GM19043 (cell line): Measurements from ENCODE around the gene TP53TG3D.
"Not testable (repeated sequence)": the region's sequence is repeated elsewhere in the genome, so short reads cannot be mapped to it uniquely, and the experiment has no call there.

Source experiments
- ATAC-seq: cut with Tn5 transposase; IDR thresholded peaks from one replicate; pipeline ENCODE4 v1.9.1; 2021; ENCODE audit warnings: low read depth; ENCODE audit not compliant: unreplicated experiment

The TP53TG3D gene, protein sequence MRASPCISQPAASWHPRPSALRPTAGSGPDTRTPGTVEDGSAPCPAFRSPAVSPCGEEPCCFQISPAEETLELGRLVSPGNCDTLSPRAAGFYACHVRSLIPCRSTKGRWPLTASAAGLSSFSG

DNA sequence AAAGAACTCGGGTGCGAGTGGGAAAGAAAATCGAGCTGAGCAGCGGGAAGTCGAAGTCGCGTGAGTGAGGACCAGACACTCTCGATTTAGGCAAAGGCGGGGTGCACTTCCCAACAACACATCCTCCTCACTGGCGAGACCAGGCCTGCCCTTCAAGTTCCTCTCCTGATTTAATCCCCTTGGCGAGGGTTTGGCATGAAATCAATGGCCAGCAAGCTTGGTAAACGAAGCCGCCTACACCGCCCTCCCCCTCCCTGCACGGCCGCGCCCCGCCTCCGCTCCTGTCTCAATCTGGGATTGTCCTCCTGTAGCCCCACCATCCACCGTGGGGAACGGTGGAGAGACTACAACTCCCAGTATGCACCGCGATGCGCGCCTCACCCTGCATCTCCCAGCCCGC is at the start of gene TP53TG3D:
Gene TP53TG3D (plus strand): TSS at position 301 of the 400 bp plus-strand sequence. CDS start 68 bp downstream, at position 369.
- ATAC-seq, result not testable (repeated sequence)

DNA sequence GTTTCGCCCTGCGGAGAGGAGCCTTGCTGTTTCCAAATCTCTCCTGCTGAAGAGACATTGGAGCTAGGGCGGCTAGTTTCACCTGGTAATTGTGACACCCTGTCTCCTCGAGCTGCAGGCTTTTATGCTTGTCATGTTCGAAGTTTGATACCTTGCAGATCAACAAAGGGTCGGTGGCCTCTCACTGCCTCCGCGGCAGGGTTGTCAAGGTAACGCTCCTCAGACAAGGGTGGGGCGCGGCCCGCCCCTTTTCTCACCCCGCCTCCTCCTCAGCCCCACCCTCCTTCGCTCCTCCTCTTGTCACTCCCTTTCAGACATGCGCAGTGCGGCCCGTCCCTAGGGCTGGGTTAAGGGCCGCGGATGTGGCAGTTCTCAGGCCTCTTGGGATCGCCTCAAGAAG is 421 bp downstream of the TP53TG3D start:
- not testable (repeated sequence) for ATAC-seq

DNA sequence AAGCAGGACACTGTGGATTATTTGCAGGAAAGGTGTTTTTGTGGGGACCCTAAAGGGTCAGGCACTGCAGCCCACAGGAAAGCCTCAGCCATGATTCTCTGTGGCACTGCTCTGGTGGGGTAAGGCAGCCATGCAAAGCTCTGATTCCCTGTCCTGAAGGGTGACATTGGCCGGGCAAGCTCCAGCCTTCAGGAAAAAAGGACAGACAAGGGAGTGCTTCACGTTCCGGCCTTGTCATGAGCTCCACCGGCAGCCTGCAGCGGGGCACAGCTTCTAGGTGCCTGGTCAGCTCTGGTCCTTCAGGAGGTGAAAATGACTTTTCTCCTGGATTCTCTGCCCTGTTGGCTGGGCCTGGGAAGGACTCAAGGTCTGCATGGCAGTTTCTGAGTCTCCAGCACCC is 8.4 kb downstream of the TP53TG3D start:
- not testable (repeated sequence) for ATAC-seq

DNA sequence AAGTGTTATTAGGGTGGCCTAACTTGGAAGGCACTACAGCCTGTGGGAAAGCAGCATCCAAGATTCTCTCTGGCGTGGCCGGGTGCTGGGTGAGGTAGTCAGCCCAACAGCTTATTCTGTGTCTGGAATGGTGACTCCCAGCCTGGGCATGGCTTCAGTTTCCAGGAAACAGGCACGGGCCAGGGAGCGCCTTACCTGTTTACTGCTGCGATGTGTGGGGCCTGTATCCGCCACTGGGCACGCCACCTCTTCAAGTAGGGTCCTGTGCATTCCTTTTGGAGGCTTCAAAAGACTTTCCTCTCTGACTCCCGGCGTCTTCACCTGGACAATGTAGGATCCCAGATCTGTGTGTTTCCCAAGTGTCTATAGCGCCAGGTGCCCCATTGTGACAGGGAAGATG is 10.5 kb downstream of the TP53TG3D start:
- ATAC-seq, result not testable (repeated sequence)

DNA sequence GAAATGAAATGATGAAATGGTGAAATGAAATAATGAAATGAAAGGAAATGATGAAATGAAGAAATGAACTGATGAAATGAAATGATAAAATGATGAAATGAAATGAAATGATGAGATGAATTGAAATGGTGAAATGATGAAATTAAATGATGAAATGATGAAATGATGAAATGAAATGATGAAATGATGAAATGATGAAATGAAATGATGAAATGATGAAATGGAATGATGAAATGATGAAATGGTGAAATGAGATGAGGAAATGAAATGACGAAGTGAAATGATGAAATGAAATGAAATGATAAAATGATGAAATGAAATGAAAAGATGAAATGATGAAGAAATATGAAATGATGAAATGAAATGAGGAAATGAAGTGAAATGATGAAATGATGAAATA is 28.8 kb downstream of the TP53TG3D start:
- not testable (repeated sequence) for ATAC-seq

DNA sequence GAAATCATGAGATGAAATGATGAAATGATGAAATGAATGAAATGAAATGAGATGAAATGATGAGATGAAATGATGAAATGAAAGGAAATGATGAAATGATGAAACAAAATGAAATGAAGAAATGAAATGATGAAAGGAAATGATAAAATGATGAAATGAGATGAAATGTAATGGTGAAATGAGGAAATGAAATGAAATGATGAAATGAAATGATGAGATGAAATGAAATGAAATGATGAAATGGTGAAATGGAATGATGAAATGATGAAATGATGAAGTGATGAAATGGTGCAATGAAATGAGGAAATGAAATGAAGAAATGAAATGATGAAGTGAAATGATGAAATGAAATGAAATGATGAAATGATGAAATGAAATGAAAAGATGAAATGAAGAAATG is 29.9 kb downstream of the TP53TG3D start:
- not testable (repeated sequence) for ATAC-seq

DNA sequence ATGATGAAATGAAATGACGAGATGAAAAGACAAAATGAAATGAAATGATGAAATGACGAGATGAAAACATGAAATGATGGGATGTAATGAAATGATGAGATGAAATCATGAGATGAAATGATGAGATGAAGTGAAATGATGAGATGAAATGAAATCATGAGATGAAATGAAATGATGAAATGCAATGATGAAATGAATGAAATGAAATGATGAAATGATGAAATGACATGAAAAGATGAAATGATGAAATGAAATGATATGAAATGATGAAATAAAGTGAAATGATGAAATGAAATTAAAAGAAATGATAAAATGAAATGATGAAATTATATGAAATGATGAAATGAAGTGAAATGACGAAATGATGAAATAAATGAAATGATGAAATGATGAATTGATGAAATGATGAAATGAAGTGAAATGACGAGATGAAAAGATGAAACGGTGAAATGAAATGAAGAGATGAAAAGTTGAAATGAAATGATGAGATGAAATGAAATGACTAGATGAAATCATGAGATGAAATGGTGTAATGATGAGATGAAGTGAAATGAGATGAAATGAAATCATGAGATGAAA is 30.9 kb downstream of the TP53TG3D start:
- not testable (repeated sequence) for ATAC-seq

DNA sequence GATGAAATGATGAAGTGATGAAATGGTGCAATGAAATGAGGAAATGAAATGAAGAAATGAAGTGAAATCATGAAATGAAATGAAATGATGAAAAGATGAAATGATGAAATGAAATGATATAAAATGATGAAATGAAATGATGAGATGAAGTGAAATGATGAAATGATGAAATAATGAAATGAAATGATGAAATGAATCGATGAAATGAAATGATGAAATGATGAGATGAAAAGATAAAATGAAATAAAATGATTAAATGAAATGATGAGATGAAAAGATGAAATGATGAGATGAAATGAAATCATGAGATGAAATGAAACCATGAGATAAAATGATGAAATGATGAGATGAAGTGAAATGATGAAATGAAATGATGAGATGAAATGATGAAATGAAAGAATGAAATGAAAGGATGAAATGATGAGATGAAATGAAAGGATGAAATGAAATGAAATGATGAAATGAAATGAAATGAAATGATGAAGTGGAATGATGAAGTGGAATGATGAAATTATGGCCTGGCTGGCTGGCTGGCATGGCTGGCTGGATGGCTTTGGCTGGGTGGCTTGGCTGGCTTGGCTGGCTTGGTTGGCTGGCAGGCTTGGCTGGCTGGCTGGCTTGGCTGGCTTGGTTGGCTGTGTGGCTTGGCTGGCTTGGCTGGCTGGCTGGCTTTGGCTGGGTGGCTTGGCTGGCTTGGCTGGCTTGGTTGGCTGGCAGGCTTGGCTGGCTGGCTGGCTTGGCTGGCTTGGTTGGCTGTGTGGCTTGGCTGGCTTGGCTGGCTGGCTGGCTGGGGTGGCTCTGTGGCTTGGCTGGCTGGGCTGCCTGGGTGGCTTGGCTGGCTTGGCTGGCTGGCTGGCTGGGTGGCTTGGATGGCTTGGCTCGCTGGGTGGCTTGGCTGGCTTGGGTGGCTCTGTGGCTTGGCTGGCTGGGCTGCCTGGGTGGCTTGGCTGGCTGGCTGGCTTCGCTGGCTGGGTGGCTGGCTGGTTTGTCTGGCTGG is 32.0 kb downstream of the TP53TG3D start:
- not testable (repeated sequence) for ATAC-seq

DNA sequence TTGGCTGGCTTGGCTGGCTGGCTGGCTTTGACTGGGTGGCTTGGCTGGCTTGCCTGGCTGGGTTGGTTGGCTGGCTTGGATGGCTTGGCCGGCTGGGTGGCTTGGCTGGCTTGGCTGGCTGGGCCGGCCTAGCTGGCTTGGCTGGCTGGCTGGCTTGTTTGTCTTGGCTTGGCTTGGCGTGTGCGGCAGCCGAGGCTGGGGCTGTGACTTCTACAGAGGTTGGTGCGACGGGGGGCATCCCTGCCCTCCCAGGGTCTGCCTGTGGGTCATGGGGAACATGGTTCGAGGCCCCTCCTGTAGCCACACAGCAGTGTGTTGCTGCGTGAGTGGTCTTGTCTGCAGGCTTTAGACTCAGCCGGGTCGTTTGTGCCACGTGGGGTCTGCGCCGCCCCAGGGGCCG is 33.1 kb downstream of the TP53TG3D start:
- not testable (repeated sequence) for ATAC-seq

DNA sequence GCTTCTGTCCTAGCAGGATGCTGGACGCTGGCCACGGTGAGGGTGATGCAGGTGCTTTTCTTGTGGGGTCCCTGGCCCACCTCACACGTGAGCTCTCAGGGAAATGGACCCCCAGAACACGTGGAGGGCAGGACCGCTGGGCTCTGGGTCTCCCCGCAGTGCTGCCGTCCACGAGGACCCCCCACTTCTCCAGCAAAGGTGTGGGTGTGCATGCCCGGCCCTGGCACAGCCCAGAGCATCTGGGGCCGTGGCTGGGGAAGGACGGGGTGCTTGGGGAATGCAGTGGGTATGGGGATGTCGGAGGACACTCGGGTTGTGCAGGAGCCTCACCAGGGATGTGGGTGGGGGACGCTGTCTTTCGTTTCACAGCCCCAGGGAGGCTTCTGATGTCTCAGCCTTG is 34.7 kb downstream of the TP53TG3D start:
- not testable (repeated sequence) for ATAC-seq

DNA sequence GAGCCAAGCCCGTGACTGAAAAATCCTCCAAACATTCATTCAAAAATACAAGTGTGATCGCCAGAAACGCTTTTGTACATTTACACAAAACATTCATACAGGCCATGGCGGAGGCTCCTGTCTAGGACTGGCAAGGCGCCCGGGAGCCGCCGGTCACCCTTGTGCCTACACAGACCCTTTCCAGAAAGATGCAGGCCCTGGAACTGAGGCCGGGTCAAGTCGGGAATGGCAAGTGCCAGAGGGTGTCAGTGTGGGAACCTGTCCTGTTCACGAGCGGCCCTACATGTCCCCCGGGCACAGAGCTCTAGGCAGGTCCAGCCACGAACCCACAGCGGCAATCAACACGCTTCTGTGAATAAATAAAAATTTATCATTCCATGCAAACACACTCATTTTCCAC is 36.1 kb downstream of the TP53TG3D start:
- ATAC-seq, result not testable (repeated sequence)

DNA sequence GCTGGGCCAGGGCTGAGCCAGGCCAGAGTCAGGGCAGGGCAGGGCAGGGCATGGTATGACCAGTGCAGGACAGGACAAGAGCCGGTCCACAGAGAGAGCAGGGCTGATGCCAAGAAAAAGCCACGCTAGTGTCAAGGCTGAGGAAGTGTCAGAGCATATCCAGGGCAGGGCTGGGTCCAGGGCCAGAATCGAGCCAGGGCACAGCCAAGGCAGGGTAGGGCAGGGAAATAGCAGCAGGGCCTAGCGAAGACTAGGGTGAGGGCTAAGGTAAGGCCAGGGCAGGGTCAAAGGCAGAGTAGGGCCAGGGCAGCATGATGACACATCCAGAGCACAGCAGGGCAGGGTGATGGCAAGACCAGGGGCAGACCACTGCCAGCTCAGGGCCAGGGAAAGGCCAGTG is 49.7 kb downstream of the TP53TG3D start:
- ATAC-seq, result not testable (repeated sequence)
